ENCODE results near the gene ZMIZ1.
A peak's percentile ranks its signal among the peaks of the same experiment; 100 is the strongest.

Gene ZMIZ1

GRCh38 chr10:79310200-79310865 is 241.6 kb downstream of the ZMIZ1 start:
- DNase-seq (ENCODE audit: low spot score), result no peak

GRCh38 chr10:79310911-79311573 is 242.3 kb downstream of the ZMIZ1 start:
- DNase-seq (ENCODE audit: low spot score), result no peak

- no peak for DNase-seq (ENCODE audit: low spot score)
These were observed 243.0 kb downstream of the ZMIZ1 start for GRCh38 chr10:79311581-79312407.

GRCh38 chr10:79312601-79313187 is 243.9 kb downstream of the ZMIZ1 start:
- DNase-seq (ENCODE audit: low spot score), result no peak

GRCh38 chr10:79313320-79313719 is 244.6 kb downstream of the ZMIZ1 start:
- no peak for DNase-seq (ENCODE audit: low spot score)

- no peak for DNase-seq (ENCODE audit: low spot score)
These were observed 245.2 kb downstream of the ZMIZ1 start for GRCh38 chr10:79313911-79314439.

GRCh38 chr10:79314761-79315601 is 246.2 kb downstream of the ZMIZ1 start:
- no peak for DNase-seq (ENCODE audit: low spot score)

GRCh38 chr10:79315602-79315920 is 246.8 kb downstream of the ZMIZ1 start:
- DNase-seq (ENCODE audit: low spot score), result no peak

- DNase-seq (ENCODE audit: low spot score), result no peak
These were observed 248.1 kb downstream of the ZMIZ1 start for GRCh38 chr10:79316671-79317431.

GRCh38 chr10:79318369-79318768 is 249.6 kb downstream of the ZMIZ1 start:
- no peak for DNase-seq (ENCODE audit: low spot score)

GRCh38 chr10:79319115-79319771 is 250.5 kb downstream of the ZMIZ1 start:
- no peak for DNase-seq (ENCODE audit: low spot score)

GRCh38 chr10:79320316-79320715 is 251.6 kb downstream of the ZMIZ1 start:
- no peak for DNase-seq (ENCODE audit: low spot score)

- DNase-seq (ENCODE audit: low spot score), result peak; percentile 84
These were observed 252.2 kb downstream of the ZMIZ1 start for GRCh38 chr10:79320820-79321493.

- DNase-seq (ENCODE audit: low spot score), result no peak
These were observed 252.7 kb downstream of the ZMIZ1 start for GRCh38 chr10:79321494-79321882.

GRCh38 chr10:79321951-79322350 is 253.2 kb downstream of the ZMIZ1 start:
- DNase-seq (ENCODE audit: low spot score), result no peak

- peak; percentile 87 for DNase-seq (ENCODE audit: low spot score)
These were observed 254.1 kb downstream of the ZMIZ1 start for GRCh38 chr10:79322616-79323543.

GRCh38 chr10:79323602-79324001 is 254.8 kb downstream of the ZMIZ1 start:
- DNase-seq (ENCODE audit: low spot score), result no peak

GRCh38 chr10:79324032-79324695 is 255.4 kb downstream of the ZMIZ1 start:
- DNase-seq (ENCODE audit: low spot score), result no peak

Measured in AG20443 (cell line).